Ovary (tissue), 3 donors: Measurements from ENCODE around the gene ANKUB1.

ENCODE experiments used
- CTCF ChIP-seq, 3 donors: fragments of 450-650 bp in 2 of 3; fragments of 200-600 bp in 1 of 3; IDR thresholded peaks; one replicate each; pipeline versions ENCODE4 v1.5.1 to v1.8.0; 2016 to 2022; ENCODE audit warnings: antibody characterized with exemption in 3 of 3, mild to moderate bottlenecking in 1 of 3
- POLR2A ChIP-seq: fragments of 450-650 bp; IDR thresholded peaks from one replicate; pipeline ENCODE4 v1.6.1; 2017; ENCODE audit warnings: antibody characterized with exemption, mild to moderate bottlenecking, moderate library complexity
- donor health status: DM: no; HTN: no; CAD: no.

- peak; percentile 35 to 41 (median 39) for TF ChIP-seq CTCF (IDR thresholded peaks at IDR 0.05)
- TF ChIP-seq POLR2A = no peak
These were observed 16.0 kb upstream of the ANKUB1 start for GRCh38 chr3:149808209-149808829.
